Activated T-cell treated with anti-CD3 and anti-CD28 coated beads, Interleukin-2, amount 50 U/mL, for 4 hours (primary cell): Measurements from ENCODE around the gene GMEB2. TPM values are rescaled to one million over a fixed set of nuclear protein-coding genes. Genes with fewer than 3 reads are reported as not detected.

Source experiments
- ATAC-seq, 2 donors: fragments of 200-7000 bp; cut with Tn5 transposase; one replicate each; pipeline ENCODE4 v1.10.0; 2021
- DNase-seq: peaks from one replicate; pipeline ENCODE4 v3.0.0-alpha.2; 2020
- H3K27me3 Mint-ChIP-seq: one replicate; pipeline ENCODE4 v1.8.0; 2021; ENCODE audit warnings: low read depth, mixed read lengths
- H3K36me3 Mint-ChIP-seq: one replicate; pipeline ENCODE4 v1.8.0; 2022; ENCODE audit warnings: mixed read lengths; ENCODE audit not compliant: insufficient read depth
- H3K4me1 Mint-ChIP-seq: one replicate; pipeline ENCODE4 v1.8.0; 2021; ENCODE audit warnings: low read depth, mixed read lengths
- H3K4me3 Mint-ChIP-seq: one replicate; pipeline ENCODE4 v1.8.0; 2021; ENCODE audit warnings: mild to moderate bottlenecking, moderate library complexity, mixed read lengths
- H3K9me3 Mint-ChIP-seq: one replicate; pipeline ENCODE4 v1.8.0; 2021; ENCODE audit warnings: mixed read lengths
- total RNA-seq, 3 donors: library from RNA; stranded (reverse); gene quantifications; one replicate each; pipeline ENCODE4 v1.2.1, GENCODE V29; 2021

GMEB2 gene
- total RNA-seq, 3 donors from 2014 or later, result 14.6 to 16.1 (median 15.1) TPM

DNA sequence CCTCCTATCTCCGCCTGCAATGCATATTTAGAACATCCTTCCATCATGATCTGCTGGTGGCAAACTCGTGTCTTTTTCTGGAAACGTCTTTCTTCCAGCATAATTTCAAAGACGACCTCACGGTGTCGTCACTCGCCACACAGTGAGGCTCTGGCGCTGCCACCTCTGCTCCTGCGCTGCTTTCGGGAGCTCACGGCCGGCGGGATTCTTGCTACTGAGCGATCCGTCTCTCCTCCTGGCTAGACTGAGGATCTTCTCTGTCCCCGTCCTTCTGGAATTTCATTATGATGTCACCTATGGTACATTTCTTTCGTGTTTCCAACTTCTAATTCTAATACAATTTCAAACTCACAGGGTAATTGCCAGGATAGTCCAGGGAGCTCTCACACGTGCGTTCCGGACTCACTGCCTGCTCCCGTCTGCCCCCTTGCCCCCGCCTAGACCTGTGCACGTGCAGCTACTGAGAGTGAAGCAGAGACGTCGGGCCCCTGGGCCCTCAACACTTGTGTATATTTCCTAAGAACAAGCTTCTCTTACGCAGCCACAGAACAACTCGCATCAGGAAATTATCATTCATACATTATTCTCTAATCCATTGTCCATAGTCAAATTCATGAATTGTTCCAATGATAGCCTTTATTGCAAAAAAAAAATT is 27.4 kb downstream of the GMEB2 start:
- ATAC-seq, result no peak
- DNase-seq, result no peak
- Mint-ChIP-seq H3K27me3 (no peaks in the 10 kb centered on the region), H3K9me3 (no peaks in the 10 kb centered on the region), H3K4me3 (no peak overlapping the region), H3K36me3 (peaks cover 26% of the 10 kb centered on the region), H3K4me1 (no peaks in the 10 kb centered on the region)

- Mint-ChIP-seq H3K4me3 (no peak overlapping the region), H3K27me3 (no peaks in the 10 kb centered on the region), H3K36me3 (peaks cover 27% of the 10 kb centered on the region), H3K4me1 (no peaks in the 10 kb centered on the region), H3K9me3 (no peaks in the 10 kb centered on the region)
- DNase-seq, result no peak
- no peak for ATAC-seq
These were observed 28.2 kb downstream of the GMEB2 start for GRCh38 chr20:63598479-63599395.

DNA sequence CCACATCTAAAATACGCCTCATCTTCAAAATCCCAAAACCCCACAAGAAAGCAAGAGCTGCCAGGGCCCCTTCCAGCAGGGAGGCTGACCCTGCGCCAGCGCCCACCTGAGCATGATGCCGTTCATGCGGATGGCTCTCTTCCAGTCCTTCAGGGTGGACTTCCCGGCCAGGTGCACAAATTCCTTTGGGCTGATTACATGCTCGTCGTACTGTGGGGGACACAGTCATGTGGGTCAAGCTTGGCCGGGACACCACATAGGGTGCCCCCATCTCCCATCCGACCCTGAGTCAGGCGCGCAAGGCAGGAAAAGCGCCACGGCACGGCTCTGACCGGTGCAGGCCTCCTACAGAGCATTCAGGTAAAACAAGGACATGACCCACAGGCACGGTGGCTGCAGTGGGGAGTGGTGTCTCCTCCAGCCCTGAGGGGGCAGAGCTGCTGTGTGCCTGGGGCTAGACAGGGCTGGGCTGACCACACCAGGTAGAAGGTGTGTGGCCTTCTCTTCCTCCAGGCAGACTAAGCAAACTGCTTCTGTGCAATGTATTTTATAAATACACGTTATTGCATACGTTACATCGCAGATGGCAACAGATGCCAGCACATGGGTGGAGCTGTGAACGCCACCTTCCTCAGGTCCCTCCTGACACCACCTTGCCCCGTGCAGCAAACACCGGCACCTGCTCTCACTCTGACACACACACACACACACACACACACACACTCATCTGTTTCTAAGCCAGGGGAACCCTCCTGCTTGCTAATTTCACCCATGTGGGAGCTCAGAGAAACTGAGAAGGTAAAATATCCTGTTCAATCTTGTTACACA is 29.0 kb downstream of the GMEB2 start:
- peaks cover 29% of the 10 kb centered on the region for H3K36me3 Mint-ChIP-seq
- no peak for DNase-seq
- no peaks in the 10 kb centered on the region for H3K9me3 Mint-ChIP-seq
- no peak overlapping the region for H3K4me3 Mint-ChIP-seq
- no peak for ATAC-seq
- no peaks in the 10 kb centered on the region for H3K4me1 Mint-ChIP-seq
- no peaks in the 10 kb centered on the region for H3K27me3 Mint-ChIP-seq

DNA sequence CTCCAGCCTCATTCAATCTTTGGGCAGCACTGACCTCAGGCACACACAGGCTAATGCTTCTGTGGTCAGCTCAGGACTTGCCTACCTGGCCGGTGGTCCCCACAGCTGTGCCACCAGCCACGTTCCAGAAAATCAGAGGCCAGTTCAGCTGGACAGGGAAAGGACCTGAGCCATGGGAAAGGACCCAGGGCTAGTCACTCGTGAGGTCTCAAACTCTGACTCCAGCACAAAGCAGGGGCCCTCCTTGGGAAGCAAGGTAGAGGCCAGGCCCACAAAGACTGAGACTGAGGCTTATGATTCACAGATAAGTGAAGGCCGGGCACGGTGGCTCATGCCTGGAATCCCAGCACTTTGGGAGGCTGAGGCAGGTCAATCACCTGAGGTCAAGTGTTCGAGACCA is 30.5 kb downstream of the GMEB2 start:
- Mint-ChIP-seq H3K36me3 (peaks cover 26% of the 10 kb centered on the region), H3K27me3 (no peaks in the 10 kb centered on the region), H3K4me3 (no peak overlapping the region), H3K4me1 (no peaks in the 10 kb centered on the region), H3K9me3 (no peaks in the 10 kb centered on the region)
- ATAC-seq, result no peak
- DNase-seq, result no peak

GRCh38 chr20:63595416-63596127 is 31.3 kb downstream of the GMEB2 start:
- H3K4me3 Mint-ChIP-seq, result no peak overlapping the region
- no peak for ATAC-seq
- peaks cover 27% of the 10 kb centered on the region for H3K36me3 Mint-ChIP-seq
- no peaks in the 10 kb centered on the region for H3K27me3 Mint-ChIP-seq
- no peaks in the 10 kb centered on the region for H3K9me3 Mint-ChIP-seq
- H3K4me1 Mint-ChIP-seq, result no peaks in the 10 kb centered on the region
- no peak for DNase-seq

DNA sequence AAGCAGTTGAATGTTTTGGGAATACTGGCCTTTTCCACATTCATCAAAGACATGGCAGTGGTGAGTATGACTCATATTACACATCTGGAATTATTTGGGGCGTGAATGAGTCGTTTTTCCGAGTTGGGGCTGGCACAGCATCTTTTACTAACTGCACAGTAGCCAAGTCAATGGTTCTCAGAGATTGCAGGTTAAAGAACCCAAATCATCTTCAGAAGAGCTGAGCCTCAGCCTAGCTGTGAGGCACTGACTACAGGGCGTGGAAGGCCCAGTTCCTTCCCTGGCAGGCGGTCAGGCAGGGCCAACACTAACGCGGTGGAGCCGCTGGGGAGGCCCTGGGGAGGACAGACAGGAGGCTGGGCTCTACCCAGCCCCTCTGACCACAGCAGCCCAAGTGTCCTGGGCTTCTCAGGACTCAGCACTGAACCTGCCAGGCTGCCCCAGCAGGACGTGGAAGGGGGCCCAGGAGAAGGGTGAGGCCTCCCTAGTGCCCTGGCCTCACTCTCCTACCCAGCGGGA is 32.8 kb downstream of the GMEB2 start:
- Mint-ChIP-seq H3K9me3 (no peaks in the 10 kb centered on the region), H3K4me3 (no peak overlapping the region), H3K36me3 (peaks cover 27% of the 10 kb centered on the region), H3K4me1 (no peaks in the 10 kb centered on the region), H3K27me3 (no peaks in the 10 kb centered on the region)
- DNase-seq, result no peak
- no peak for ATAC-seq

DNA sequence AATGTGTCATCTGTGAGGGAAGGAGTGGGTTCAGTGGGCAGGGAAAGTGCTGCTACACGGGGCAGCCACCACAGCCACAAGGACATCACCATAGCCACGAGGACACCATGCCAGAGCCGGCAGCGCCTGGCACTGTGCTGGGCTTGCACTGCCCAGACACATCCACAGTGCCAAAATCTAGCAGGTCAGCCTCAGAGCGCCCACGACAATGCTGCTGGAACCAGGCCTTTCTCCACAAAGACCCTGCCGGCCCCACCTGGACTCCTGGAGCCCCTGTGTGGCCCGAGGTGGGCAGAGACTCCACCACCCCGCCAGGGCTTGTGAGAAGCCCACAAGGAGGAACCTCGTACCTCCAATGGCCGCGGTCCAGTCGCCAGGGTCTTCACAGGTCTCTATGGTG is 34.2 kb downstream of the GMEB2 start:
- no peak for DNase-seq
- no peaks in the 10 kb centered on the region for H3K27me3 Mint-ChIP-seq
- peaks cover 6% of the 10 kb centered on the region for H3K4me1 Mint-ChIP-seq
- no peak for ATAC-seq
- H3K4me3 Mint-ChIP-seq, result no peak overlapping the region
- H3K9me3 Mint-ChIP-seq, result no peaks in the 10 kb centered on the region
- H3K36me3 Mint-ChIP-seq, result peaks cover 29% of the 10 kb centered on the region

DNA sequence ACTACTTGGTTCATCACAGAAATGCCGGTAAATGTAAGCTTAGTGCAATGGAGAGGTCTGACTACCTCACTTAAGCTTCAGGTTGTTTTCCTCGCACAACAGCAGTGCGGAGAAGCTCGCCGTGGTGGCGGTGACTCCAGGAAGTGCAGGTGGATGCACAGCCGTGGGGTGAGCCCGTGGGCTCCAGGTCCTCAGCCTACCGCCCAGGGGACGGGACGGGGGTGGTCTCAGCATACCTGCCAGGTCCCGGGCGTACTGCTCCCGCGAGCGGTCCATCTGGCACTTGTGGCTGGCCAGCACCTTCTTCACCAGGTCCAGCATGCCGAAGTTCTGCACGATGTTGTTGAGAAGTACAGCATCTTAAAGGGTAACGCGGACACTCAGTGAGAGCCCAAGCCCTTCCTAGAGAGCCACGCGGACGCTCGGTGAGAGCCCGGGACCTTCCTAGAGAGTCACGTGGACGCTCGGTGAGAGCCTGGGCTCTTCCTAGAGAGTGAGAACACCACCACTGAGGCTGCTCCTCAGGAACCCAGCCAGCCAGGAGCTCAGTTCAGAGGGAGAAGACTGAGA is 35.0 kb downstream of the GMEB2 start:
- DNase-seq, result no peak
- no peaks in the 10 kb centered on the region for H3K9me3 Mint-ChIP-seq
- ATAC-seq, result no peak
- no peak overlapping the region for H3K4me3 Mint-ChIP-seq
- H3K4me1 Mint-ChIP-seq, result peaks cover 12% of the 10 kb centered on the region
- H3K36me3 Mint-ChIP-seq, result peaks cover 32% of the 10 kb centered on the region
- H3K27me3 Mint-ChIP-seq, result no peaks in the 10 kb centered on the region

- ATAC-seq, result no peak
- H3K9me3 Mint-ChIP-seq, result no peaks in the 10 kb centered on the region
- H3K27me3 Mint-ChIP-seq, result no peaks in the 10 kb centered on the region
- peaks cover 12% of the 10 kb centered on the region for H3K4me1 Mint-ChIP-seq
- H3K4me3 Mint-ChIP-seq, result no peak overlapping the region
- no peak for DNase-seq
- peaks cover 32% of the 10 kb centered on the region for H3K36me3 Mint-ChIP-seq
These were observed 35.8 kb downstream of the GMEB2 start for GRCh38 chr20:63591147-63591533.

GRCh38 chr20:63590218-63591146 is 36.4 kb downstream of the GMEB2 start:
- Mint-ChIP-seq H3K36me3 (peaks cover 31% of the 10 kb centered on the region), H3K4me3 (no peak overlapping the region), H3K4me1 (peaks cover 12% of the 10 kb centered on the region), H3K9me3 (no peaks in the 10 kb centered on the region), H3K27me3 (no peaks in the 10 kb centered on the region)
- DNase-seq, result no peak
- ATAC-seq, result no peak

GRCh38 chr20:63589261-63590217 is 37.4 kb downstream of the GMEB2 start:
- H3K4me3 Mint-ChIP-seq, result no peak overlapping the region
- DNase-seq (no peak), ATAC-seq (no peak)
- peaks cover 12% of the 10 kb centered on the region for H3K4me1 Mint-ChIP-seq
- peaks cover 26% of the 10 kb centered on the region for H3K36me3 Mint-ChIP-seq
- no peaks in the 10 kb centered on the region for H3K27me3 Mint-ChIP-seq
- no peaks in the 10 kb centered on the region for H3K9me3 Mint-ChIP-seq

- Mint-ChIP-seq H3K9me3 (no peaks in the 10 kb centered on the region), H3K36me3 (peaks cover 23% of the 10 kb centered on the region), H3K27me3 (no peaks in the 10 kb centered on the region), H3K4me3 (no peak overlapping the region), H3K4me1 (peaks cover 12% of the 10 kb centered on the region)
- no peak for ATAC-seq
- DNase-seq, result no peak
These were observed 38.3 kb downstream of the GMEB2 start for GRCh38 chr20:63588641-63589041.
